ENCODE data around the gene KRT25. TPM values are rescaled to one million over a fixed set of nuclear protein-coding genes. Genes with fewer than 3 reads are reported as not detected.

Gene KRT25
- total RNA-seq, 4 donors from 2014 or later = not detected

DNA sequence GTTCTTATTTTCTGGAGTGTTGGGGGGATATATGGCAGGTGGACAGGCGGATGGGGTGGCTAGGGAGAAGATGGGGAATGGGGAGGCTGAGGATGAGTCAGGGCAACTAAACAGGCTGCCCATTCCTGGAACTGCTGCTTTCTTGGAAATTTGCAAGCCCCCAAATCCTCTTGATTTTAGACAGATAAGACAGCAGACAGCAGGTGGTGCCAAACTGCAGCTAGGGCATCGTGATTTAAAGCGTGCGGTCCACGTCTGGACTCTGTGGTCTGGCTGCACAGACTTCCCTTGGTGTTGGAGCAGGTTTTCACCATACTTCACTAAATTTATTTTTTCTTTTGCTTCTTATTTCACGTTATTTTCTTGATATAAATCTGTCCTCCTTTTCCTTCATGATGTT is 40.7 kb downstream of the KRT25 start:
- DNase-seq (ENCODE audit: low spot score) (no peak), ATAC-seq (ENCODE audit: low FRiP score) (no peak)
- TF ChIP-seq, protein P1, sequence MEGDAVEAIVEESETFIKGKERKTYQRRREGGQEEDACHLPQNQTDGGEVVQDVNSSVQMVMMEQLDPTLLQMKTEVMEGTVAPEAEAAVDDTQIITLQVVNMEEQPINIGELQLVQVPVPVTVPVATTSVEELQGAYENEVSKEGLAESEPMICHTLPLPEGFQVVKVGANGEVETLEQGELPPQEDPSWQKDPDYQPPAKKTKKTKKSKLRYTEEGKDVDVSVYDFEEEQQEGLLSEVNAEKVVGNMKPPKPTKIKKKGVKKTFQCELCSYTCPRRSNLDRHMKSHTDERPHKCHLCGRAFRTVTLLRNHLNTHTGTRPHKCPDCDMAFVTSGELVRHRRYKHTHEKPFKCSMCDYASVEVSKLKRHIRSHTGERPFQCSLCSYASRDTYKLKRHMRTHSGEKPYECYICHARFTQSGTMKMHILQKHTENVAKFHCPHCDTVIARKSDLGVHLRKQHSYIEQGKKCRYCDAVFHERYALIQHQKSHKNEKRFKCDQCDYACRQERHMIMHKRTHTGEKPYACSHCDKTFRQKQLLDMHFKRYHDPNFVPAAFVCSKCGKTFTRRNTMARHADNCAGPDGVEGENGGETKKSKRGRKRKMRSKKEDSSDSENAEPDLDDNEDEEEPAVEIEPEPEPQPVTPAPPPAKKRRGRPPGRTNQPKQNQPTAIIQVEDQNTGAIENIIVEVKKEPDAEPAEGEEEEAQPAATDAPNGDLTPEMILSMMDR (IDR thresholded peaks at IDR 0.05) = no peak

DNA sequence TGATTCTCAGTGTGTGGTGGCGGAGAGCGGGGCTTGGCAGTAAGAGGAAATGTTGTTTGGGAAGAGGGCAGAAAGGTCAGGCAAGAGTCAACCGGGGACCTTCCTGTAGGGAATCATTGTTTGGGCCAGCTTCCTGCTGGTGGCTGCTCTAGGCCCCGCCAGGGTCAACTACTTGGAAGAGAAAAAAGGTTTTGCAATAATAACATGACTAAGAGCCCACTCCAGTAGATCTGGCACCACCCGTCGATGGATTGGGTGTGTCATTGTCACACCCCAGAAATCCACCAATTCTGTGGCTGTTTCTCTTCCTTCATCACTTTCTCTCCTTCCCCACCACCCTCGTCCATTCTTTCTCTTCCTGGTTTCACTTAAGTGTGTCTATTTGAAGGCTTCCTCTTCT is 47.4 kb downstream of the KRT25 start:
- ATAC-seq (ENCODE audit: low FRiP score) (peak; percentile 41), DNase-seq (ENCODE audit: low spot score) (no peak)
- TF ChIP-seq, protein P1 (IDR thresholded peaks at IDR 0.05) = no peak

DNA sequence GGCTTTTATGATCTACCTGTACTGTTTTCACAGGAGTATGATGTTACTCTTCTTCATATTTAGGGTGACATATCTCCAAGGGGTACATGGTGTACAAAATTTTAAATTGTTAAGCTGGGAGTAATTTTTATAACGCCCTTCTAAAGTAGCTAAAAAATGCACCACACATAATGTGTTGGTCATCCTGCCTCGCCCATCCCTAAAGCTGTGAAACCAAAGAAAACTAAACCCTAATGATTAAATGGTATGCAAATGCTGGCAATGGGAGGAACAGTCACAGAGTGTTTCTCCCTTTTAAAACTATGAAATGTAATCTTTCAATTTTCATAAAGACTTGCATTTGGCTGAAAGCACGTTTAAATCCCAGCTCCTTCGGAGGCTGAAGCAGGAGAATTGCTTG is 49.5 kb downstream of the KRT25 start:
- TF ChIP-seq, protein P1 (IDR thresholded peaks at IDR 0.05) = no peak
- DNase-seq (ENCODE audit: low spot score) (no peak), ATAC-seq (ENCODE audit: low FRiP score) (no peak)

DNA sequence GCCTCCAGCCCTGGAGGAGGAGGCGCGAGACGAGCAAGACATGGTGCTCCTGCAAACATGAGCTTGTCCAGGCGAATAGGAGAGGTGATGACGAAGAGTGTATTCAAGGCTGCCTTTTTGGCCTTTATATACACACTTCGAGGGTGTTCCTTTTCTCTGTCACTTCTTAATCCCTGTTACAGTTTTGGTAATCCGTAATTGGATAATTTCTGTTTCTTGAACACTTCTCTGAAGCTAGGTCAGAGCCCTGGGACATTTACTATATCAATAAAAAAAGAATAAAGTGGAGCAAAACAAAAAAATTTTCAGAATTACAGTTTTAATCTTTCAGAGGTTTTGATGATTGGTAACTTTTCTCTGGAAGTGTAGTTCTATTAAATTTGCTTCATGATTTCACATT is 51.5 kb downstream of the KRT25 start, which contains the start of gene KRT24:
TSS of gene KRT24 (minus strand) at position 101 of the 400 bp plus-strand sequence. CDS start at position 42, 59 bp downstream.
- TF ChIP-seq, protein P1 (IDR thresholded peaks at IDR 0.05) = no peak
- DNase-seq (ENCODE audit: low spot score) (no peak), ATAC-seq (ENCODE audit: low FRiP score) (no peak)

DNA sequence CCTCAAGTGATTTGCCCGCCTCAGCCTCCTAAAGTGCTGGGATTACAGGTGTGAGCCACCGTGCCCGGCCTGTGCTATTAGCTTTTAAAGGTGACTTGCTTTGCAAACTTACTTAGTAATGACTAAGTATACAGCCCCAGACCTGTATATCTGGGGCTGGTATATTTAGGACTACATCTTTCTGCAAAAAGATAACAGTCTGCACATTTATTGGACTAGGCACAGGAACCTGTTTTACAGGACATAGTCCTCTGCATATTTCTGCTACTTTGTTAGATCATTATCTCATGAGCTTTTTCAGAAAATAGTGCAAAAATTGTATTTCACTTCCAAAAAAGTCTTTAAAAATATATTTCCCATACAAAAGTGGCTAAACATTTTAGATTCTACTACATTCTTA is 52.9 kb downstream of the KRT25 start:
- TF ChIP-seq, protein P1 (IDR thresholded peaks at IDR 0.05) = no peak
- DNase-seq (ENCODE audit: low spot score) = no peak
- ATAC-seq (ENCODE audit: low FRiP score) = no peak

DNA sequence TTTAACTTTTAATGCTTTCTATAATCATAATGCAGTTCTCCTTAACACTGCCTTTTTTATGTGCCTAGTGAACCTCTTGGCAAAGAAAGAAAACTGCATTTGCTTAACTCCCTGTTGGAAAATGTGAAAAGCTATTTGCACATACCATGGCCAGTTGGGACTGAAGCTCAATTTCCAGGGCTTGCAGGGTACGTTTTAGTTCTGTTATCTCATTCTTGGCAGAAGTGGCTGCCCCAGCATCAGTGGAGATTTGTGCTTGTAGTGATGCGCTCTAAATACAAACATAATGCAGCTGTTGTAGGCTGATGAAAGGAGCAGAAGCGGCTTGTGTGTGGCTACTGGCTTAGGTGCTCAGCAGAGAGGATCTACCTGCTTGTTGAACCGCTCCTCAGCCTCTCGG is 55.3 kb downstream of the KRT25 start:
- ATAC-seq (ENCODE audit: low FRiP score) (no peak), DNase-seq (ENCODE audit: low spot score) (no peak)
- TF ChIP-seq, protein P1 (IDR thresholded peaks at IDR 0.05) = no peak

DNA sequence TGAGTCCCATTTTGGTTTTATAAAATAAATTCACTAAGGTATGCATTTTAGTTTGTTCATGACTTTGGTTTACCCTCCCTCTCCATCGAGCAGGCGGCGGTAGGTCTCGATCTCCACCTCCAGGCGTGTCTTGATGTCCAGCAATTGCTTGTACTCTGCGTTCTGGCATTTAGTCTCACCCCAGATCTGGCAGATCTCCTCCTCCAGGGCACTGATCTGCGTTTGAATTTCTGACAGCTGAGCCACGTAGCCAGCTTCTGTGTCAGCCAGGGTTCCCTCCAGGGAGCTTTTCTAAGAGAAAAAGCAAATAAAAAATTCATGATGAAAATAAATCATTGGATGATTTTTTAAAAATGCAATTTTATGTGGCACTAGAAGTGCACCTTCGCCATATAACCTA is 55.8 kb downstream of the KRT25 start:
- ATAC-seq (ENCODE audit: low FRiP score) (no peak), DNase-seq (ENCODE audit: low spot score) (no peak)
- TF ChIP-seq, protein P1 (IDR thresholded peaks at IDR 0.05) = no peak

Other genes with a start within 250 kb of the KRT25 start
- gene CCR7, start 189.9 kb downstream of the KRT25 start, total RNA-seq = 1 to 10 TPM in 1 of 4 donors, under 1 TPM in 1, not detected in 2; 0.37 to 1.9 TPM
- 10 to 100 TPM; 66.5 to 88.3 (median 76.0) TPM for gene SMARCE1, start 107.5 kb downstream of the KRT25 start, total RNA-seq
- gene KRT222, start 90.2 kb downstream of the KRT25 start, total RNA-seq = 10 to 100 TPM in 1 of 4 donors, 1 to 10 TPM in 2, not detected in 1; 2.0 to 11.5 (median 3.5) TPM
- gene KRT24, start 51.6 kb downstream of the KRT25 start, total RNA-seq = not detected
- not detected for gene KRT26, start 16.9 kb upstream of the KRT25 start, total RNA-seq
- gene KRT27, start 27.2 kb upstream of the KRT25 start, total RNA-seq = not detected
- not detected for gene KRT28, start 44.6 kb upstream of the KRT25 start, total RNA-seq
- gene KRT10, start 67.3 kb upstream of the KRT25 start, total RNA-seq = 10 to 100 TPM in 2 of 4 donors, 1 to 10 TPM in 2; 4.4 to 17.5 (median 10.8) TPM
- not detected for gene KRT12, start 111.9 kb upstream of the KRT25 start, total RNA-seq
- gene KRT20, start 129.9 kb upstream of the KRT25 start, total RNA-seq = not detected
- gene KRT23, start 182.3 kb upstream of the KRT25 start, total RNA-seq = 1 to 10 TPM in 1 of 4 donors, not detected in 3; 4.3 TPM
- gene KRT39, start 211.6 kb upstream of the KRT25 start, total RNA-seq = not detected
- not detected for gene KRT40, start 229.0 kb upstream of the KRT25 start, total RNA-seq
- not detected for gene KRTAP3-3, start 238.8 kb upstream of the KRT25 start, total RNA-seq
- gene KRTAP3-2, start 244.6 kb upstream of the KRT25 start, total RNA-seq = not detected

Measured in omental fat pad (tissue), 4 donors.